SJCRH30 (cell line): ENCODE data around the gene LHFPL6. TPM values are rescaled to one million over a fixed set of nuclear protein-coding genes. Genes with fewer than 3 reads are reported as not detected.

Experiments used
- DNase-seq, 2 experiments: peaks; one replicate each; pipeline ENCODE4 v3.0.0-alpha.2; 2015 to 2020
- H3K27ac ChIP-seq: fragments of 250-450 bp; sonication (Bioruptor Pico); 2 replicates; pipeline ENCODE4 v1.5.1; 2020; ENCODE audit warnings: mild to moderate bottlenecking, moderate library complexity
- H3K27me3 ChIP-seq: fragments of 250-450 bp; sonication (Bioruptor Pico); 2 replicates; pipeline ENCODE4 v1.5.1; 2020; ENCODE audit warnings: mild to moderate bottlenecking, moderate library complexity
- H3K36me3 ChIP-seq: fragments of 250-450 bp; sonication (Bioruptor Pico); 2 replicates; pipeline ENCODE4 v1.5.1; 2020; ENCODE audit warnings: mild to moderate bottlenecking, moderate library complexity
- H3K4me1 ChIP-seq: fragments of 250-450 bp; sonication (Bioruptor Pico); 2 replicates; pipeline ENCODE4 v1.5.1; 2020; ENCODE audit warnings: mild to moderate bottlenecking, moderate library complexity
- H3K4me3 ChIP-seq: fragments of 250-450 bp; sonication (Bioruptor Pico); 2 replicates; pipeline ENCODE4 v1.5.1; 2020; ENCODE audit warnings: mild to moderate bottlenecking, moderate library complexity
- H3K9me3 ChIP-seq: fragments of 250-450 bp; sonication (Bioruptor Pico); replicated peaks from 2 replicates; pipeline ENCODE4 v1.5.1; 2020; ENCODE audit warnings: mild to moderate bottlenecking, moderate library complexity
- total RNA-seq: library from RNA; depleted of rRNA; stranded (reverse); fragments of >200 nt; shearing (Covaris generic); gene quantifications from 2 replicates; pipeline ENCODE4 v1.2.3, GENCODE V29; 2014

Gene LHFPL6
- total RNA-seq, 1 experiment from 2014 or later = 35.6 TPM

GRCh38 chr13:39381456-39381855, 221.5 kb downstream of the LHFPL6 start:
- no peak for DNase-seq
- H3K9me3 ChIP-seq = no peaks in the 10 kb centered on the region
- no peaks in the 10 kb centered on the region for H3K27me3 ChIP-seq
- no peak overlapping the region for H3K27ac ChIP-seq
- H3K36me3 ChIP-seq = no peaks in the 10 kb centered on the region
- H3K4me1 ChIP-seq = no peaks in the 10 kb centered on the region
- no peak overlapping the region for H3K4me3 ChIP-seq

- H3K27me3 ChIP-seq = no peaks in the 10 kb centered on the region
- no peaks in the 10 kb centered on the region for H3K4me1 ChIP-seq
- no peak for DNase-seq
- no peaks in the 10 kb centered on the region for H3K9me3 ChIP-seq
- no peaks in the 10 kb centered on the region for H3K36me3 ChIP-seq
- no peak overlapping the region for H3K27ac ChIP-seq
- H3K4me3 ChIP-seq = no peak overlapping the region
Observed at GRCh38 chr13:39379667-39380655, 223.0 kb downstream of the LHFPL6 start.

- Histone ChIP-seq H3K4me1 (no peaks in the 10 kb centered on the region), H3K27ac (no peak overlapping the region), H3K36me3 (no peaks in the 10 kb centered on the region), H3K9me3 (no peaks in the 10 kb centered on the region), H3K27me3 (no peaks in the 10 kb centered on the region), H3K4me3 (no peak overlapping the region)
- no peak for DNase-seq
Observed at GRCh38 chr13:39379118-39379517, 223.9 kb downstream of the LHFPL6 start.

- Histone ChIP-seq H3K27me3 (no peaks in the 10 kb centered on the region), H3K4me1 (no peaks in the 10 kb centered on the region), H3K36me3 (no peaks in the 10 kb centered on the region), H3K4me3 (no peak overlapping the region), H3K27ac (no peak overlapping the region), H3K9me3 (0 out of 2 replicates have a peak, but pooled peaks cover 2% of the 10 kb centered on the region)
- DNase-seq = no peak
Observed at GRCh38 chr13:39378306-39378705, 224.7 kb downstream of the LHFPL6 start.

- no peaks in the 10 kb centered on the region for H3K4me1 ChIP-seq
- H3K36me3 ChIP-seq = no peaks in the 10 kb centered on the region
- no peak overlapping the region for H3K27ac ChIP-seq
- no peaks in the 10 kb centered on the region for H3K27me3 ChIP-seq
- H3K9me3 ChIP-seq = 0 out of 2 replicates have a peak, but pooled peaks cover 2% of the 10 kb centered on the region
- H3K4me3 ChIP-seq = no peak overlapping the region
- no peak for DNase-seq
Observed at GRCh38 chr13:39377699-39378098, 225.3 kb downstream of the LHFPL6 start.

GRCh38 chr13:39376076-39376475, 226.9 kb downstream of the LHFPL6 start:
- Histone ChIP-seq H3K36me3 (no peaks in the 10 kb centered on the region), H3K4me3 (no peak overlapping the region), H3K27me3 (no peaks in the 10 kb centered on the region), H3K9me3 (0 out of 2 replicates have a peak, but pooled peaks cover 2% of the 10 kb centered on the region), H3K4me1 (no peaks in the 10 kb centered on the region), H3K27ac (no peak overlapping the region)
- no peak for DNase-seq

GRCh38 chr13:39375601-39376000, 227.4 kb downstream of the LHFPL6 start:
- H3K36me3 ChIP-seq = no peaks in the 10 kb centered on the region
- H3K4me1 ChIP-seq = no peaks in the 10 kb centered on the region
- H3K4me3 ChIP-seq = no peak overlapping the region
- H3K27ac ChIP-seq = no peak overlapping the region
- 0 out of 2 replicates have a peak, but pooled peaks cover 2% of the 10 kb centered on the region for H3K9me3 ChIP-seq
- DNase-seq = no peak
- H3K27me3 ChIP-seq = no peaks in the 10 kb centered on the region

GRCh38 chr13:39374741-39375189, 228.2 kb downstream of the LHFPL6 start:
- no peak for DNase-seq
- Histone ChIP-seq H3K27ac (no peak overlapping the region), H3K4me1 (no peaks in the 10 kb centered on the region)

GRCh38 chr13:39373145-39373544, 229.8 kb downstream of the LHFPL6 start:
- Histone ChIP-seq H3K4me1 (no peaks in the 10 kb centered on the region), H3K27ac (no peak overlapping the region), H3K4me3 (no peak overlapping the region)

More at GRCh38 chr13:39374741-39375189, 228.2 kb downstream of the LHFPL6 start:
- no peaks in the 10 kb centered on the region for H3K27me3 ChIP-seq
- H3K4me3 ChIP-seq = no peak overlapping the region
- 0 out of 2 replicates have a peak, but pooled peaks cover 2% of the 10 kb centered on the region for H3K9me3 ChIP-seq
- H3K36me3 ChIP-seq = no peaks in the 10 kb centered on the region

GRCh38 chr13:39371706-39372105, 231.3 kb downstream of the LHFPL6 start:
- Histone ChIP-seq H3K4me3 (no peak overlapping the region), H3K4me1 (no peaks in the 10 kb centered on the region), H3K36me3 (no peaks in the 10 kb centered on the region), H3K27ac (no peak overlapping the region), H3K9me3 (0 out of 2 replicates have a peak, but pooled peaks cover 2% of the 10 kb centered on the region), H3K27me3 (no peaks in the 10 kb centered on the region)
- DNase-seq = no peak

More at GRCh38 chr13:39373145-39373544, 229.8 kb downstream of the LHFPL6 start:
- Histone ChIP-seq H3K9me3 (0 out of 2 replicates have a peak, but pooled peaks cover 2% of the 10 kb centered on the region), H3K27me3 (no peaks in the 10 kb centered on the region), H3K36me3 (no peaks in the 10 kb centered on the region)
- no peak for DNase-seq

- H3K9me3 ChIP-seq = 0 out of 2 replicates have a peak, but pooled peaks cover 2% of the 10 kb centered on the region
- no peak overlapping the region for H3K27ac ChIP-seq
- H3K4me3 ChIP-seq = no peak overlapping the region
- H3K4me1 ChIP-seq = no peaks in the 10 kb centered on the region
- H3K36me3 ChIP-seq = no peaks in the 10 kb centered on the region
- H3K27me3 ChIP-seq = no peaks in the 10 kb centered on the region
- no peak for DNase-seq
Observed at GRCh38 chr13:39370554-39370953, 232.4 kb downstream of the LHFPL6 start.

- H3K27ac ChIP-seq = no peak overlapping the region
Observed at GRCh38 chr13:39370048-39370447, 232.9 kb downstream of the LHFPL6 start.

GRCh38 chr13:39369161-39369890, 233.7 kb downstream of the LHFPL6 start:
- H3K9me3 ChIP-seq = 0 out of 2 replicates have a peak, but pooled peaks cover 2% of the 10 kb centered on the region
- H3K4me3 ChIP-seq = no peak overlapping the region
- no peaks in the 10 kb centered on the region for H3K36me3 ChIP-seq
- no peaks in the 10 kb centered on the region for H3K4me1 ChIP-seq
- no peak overlapping the region for H3K27ac ChIP-seq
- no peak for DNase-seq
- no peaks in the 10 kb centered on the region for H3K27me3 ChIP-seq

More at GRCh38 chr13:39370048-39370447, 232.9 kb downstream of the LHFPL6 start:
- Histone ChIP-seq H3K4me3 (no peak overlapping the region), H3K27me3 (no peaks in the 10 kb centered on the region), H3K36me3 (no peaks in the 10 kb centered on the region), H3K9me3 (0 out of 2 replicates have a peak, but pooled peaks cover 2% of the 10 kb centered on the region), H3K4me1 (no peaks in the 10 kb centered on the region)
- DNase-seq = no peak

- DNase-seq = no peak
- no peaks in the 10 kb centered on the region for H3K36me3 ChIP-seq
- no peaks in the 10 kb centered on the region for H3K27me3 ChIP-seq
- no peak overlapping the region for H3K27ac ChIP-seq
- H3K4me3 ChIP-seq = no peak overlapping the region
- no peaks in the 10 kb centered on the region for H3K9me3 ChIP-seq
- no peaks in the 10 kb centered on the region for H3K4me1 ChIP-seq
Observed at GRCh38 chr13:39365879-39366278, 237.1 kb downstream of the LHFPL6 start.
